ENCODE results near the gene PITX1.

The PITX1 gene

GRCh38 chr5:135073761-135074345 is 39.8 kb upstream of the PITX1 start:
- TF ChIP-seq, protein P1, sequence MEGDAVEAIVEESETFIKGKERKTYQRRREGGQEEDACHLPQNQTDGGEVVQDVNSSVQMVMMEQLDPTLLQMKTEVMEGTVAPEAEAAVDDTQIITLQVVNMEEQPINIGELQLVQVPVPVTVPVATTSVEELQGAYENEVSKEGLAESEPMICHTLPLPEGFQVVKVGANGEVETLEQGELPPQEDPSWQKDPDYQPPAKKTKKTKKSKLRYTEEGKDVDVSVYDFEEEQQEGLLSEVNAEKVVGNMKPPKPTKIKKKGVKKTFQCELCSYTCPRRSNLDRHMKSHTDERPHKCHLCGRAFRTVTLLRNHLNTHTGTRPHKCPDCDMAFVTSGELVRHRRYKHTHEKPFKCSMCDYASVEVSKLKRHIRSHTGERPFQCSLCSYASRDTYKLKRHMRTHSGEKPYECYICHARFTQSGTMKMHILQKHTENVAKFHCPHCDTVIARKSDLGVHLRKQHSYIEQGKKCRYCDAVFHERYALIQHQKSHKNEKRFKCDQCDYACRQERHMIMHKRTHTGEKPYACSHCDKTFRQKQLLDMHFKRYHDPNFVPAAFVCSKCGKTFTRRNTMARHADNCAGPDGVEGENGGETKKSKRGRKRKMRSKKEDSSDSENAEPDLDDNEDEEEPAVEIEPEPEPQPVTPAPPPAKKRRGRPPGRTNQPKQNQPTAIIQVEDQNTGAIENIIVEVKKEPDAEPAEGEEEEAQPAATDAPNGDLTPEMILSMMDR (conservative IDR thresholded peaks at IDR 0.05): no peak
- H3K27ac ChIP-seq: no peak overlapping the region

DNA sequence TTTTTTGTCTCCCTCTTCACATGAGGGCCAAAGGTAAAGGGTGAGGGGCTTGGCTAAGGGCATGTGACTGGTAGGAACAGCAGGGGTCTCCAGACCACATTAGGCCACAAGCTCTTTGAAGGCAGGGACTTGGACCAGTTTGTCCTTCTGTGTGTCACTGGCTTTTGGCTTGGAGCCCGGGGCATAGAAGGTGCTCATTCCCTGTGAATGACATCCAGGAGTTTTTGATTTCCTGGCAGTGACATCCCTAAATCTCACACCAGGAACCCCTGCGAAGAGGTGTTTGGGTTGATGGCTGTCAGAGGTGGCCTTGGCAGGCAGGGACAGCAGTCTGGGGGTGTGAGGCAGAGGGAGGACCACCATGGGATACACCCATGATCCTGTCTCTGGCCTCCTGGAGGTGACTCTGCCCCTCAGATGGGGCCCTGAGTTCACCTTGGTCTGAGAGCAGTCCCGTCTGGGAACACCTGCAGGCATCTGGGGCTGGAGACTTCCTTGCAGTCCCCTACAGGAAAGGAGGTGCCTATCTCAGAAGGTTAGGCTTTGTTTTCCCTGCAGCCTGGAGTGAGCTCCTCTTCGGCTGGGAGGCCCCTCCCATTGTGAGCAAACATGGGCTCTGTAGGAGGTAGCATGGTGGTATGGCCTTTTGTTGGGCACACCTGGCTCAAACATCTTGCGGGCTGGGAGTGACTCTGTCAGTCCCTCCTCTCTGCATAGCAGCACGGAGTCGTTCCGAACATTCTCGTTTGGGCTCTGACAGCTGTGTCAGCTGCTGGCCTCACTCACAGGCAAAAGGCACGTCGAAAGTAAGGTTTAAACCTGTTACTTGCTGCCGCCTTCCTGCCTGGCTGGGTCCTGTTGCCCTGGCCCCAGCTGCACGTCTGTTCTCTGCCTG is 38.6 kb upstream of the PITX1 start:
- TF ChIP-seq, protein P1 (conservative IDR thresholded peaks at IDR 0.05): no peak
- no peak for TF ChIP-seq ZFX (IDR thresholded peaks at IDR 0.05)
- no peak overlapping the region for H3K27ac ChIP-seq

GRCh38 chr5:135071311-135071710 is 37.3 kb upstream of the PITX1 start:
- no peak for TF ChIP-seq ZFX (IDR thresholded peaks at IDR 0.05)
- TF ChIP-seq, protein P1 (conservative IDR thresholded peaks at IDR 0.05): no peak
- no peak overlapping the region for H3K27ac ChIP-seq

DNA sequence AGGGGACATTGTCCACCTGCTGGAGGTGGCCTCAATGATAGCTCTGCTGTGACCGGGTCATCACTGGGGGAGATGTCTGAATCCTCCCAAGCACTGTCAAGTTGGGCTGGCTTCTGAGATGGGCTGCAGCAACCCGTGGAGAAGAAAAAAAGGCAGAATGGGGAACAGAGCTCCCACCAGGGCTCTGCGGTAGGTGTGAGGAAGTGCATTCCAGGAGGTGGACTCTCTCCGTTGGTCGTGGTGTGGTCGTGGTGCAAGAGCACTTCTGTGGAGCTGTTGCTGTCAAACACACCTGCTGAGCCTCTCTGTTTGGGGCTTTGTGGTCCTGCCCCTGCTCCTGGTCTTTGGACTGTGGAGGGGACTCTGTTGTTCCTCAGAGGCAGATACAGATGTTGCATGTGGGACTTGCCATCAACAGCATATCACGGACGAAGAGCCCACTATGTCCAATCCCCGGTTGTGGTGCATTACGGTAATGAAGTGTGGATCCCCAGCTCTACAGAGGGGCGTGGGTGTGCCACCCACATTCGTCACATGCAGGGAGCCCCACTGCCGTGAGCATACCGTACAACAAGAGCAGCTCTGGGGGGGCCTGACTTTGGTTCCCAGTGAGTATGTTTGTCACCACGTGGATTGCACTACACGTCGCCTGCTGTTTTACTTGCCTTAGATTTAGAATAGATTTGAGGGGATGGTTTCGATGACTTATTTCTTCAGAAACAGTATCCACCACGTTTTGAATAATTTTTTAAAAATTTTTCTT is 36.0 kb upstream of the PITX1 start:
- no peak for TF ChIP-seq ZFX (IDR thresholded peaks at IDR 0.05)
- TF ChIP-seq, protein P1 (conservative IDR thresholded peaks at IDR 0.05): no peak
- H3K27ac ChIP-seq: no peak overlapping the region

DNA sequence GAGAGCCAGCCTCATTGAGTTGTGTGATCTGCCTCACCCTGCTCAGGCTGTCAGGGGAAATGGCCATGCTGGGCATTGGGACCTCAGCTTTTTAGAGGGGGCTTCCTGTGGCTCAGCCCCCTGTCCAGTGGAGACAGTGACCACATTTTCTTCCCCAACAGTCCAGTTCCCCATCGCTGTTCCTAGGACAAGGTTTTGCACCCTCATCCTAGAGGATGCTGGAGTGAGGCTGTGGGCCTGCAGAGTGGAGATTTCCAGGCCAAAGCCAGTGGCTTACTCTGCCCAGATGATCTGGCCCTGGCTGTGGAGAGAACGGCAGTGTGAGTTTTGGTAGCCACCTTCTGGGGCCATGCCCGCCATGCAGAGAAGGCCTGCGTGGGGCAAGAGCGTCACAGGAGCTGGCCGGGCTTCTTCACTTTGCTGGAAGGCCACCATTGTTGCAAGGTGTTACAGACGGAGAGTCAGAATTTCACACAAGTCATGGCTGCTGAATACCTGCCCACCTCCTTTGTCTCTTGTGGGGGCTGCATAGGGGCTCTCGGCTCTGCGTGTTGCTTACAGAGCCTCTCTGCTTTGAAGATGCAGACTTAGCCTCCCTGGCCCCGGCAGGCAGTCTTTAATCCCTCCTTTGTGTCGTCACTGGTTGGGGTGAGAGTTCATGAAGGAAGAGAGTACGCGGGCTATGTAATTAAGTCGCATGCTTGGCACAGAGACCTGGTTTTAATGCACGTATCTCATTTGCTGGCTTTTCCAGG is 35.2 kb upstream of the PITX1 start:
- no peak for TF ChIP-seq ZFX (IDR thresholded peaks at IDR 0.05)
- TF ChIP-seq, protein P1 (conservative IDR thresholded peaks at IDR 0.05): no peak
- H3K27ac ChIP-seq: no peak overlapping the region

GRCh38 chr5:135067587-135067986 is 33.6 kb upstream of the PITX1 start:
- TF ChIP-seq, protein P1 (conservative IDR thresholded peaks at IDR 0.05): no peak
- TF ChIP-seq ZFX (IDR thresholded peaks at IDR 0.05): no peak
- no peak overlapping the region for H3K27ac ChIP-seq
